Kidney epithelial cell (primary cell): ENCODE data around the gene SLC5A3. TPM values are rescaled to one million over a fixed set of nuclear protein-coding genes. Genes with fewer than 3 reads are reported as not detected.

Experiments
- DNase-seq: peaks from one replicate; pipeline ENCODE4 v3.0.0-alpha.2; 2010; ENCODE audit warnings: low read depth
- H3K27me3 ChIP-seq: 2 replicates; pipeline ENCODE4 v1.6.0; 2011; ENCODE audit warnings: low read length; ENCODE audit not compliant: control insufficient read depth, insufficient read depth
- H3K36me3 ChIP-seq: 2 replicates; pipeline ENCODE4 v1.5.1; 2011; ENCODE audit warnings: low read length; ENCODE audit not compliant: control insufficient read depth, insufficient read depth
- H3K4me3 ChIP-seq: 2 replicates; pipeline ENCODE4 v1.5.1; 2011; ENCODE audit warnings: low read depth, mild to moderate bottlenecking, control low read depth, low read length
- CTCF ChIP-seq: IDR thresholded peaks from 2 replicates; pipeline ENCODE4 v1.5.1; 2011; ENCODE audit warnings: mild to moderate bottlenecking, moderate library complexity, low read length, control low read depth, inconsistent platforms; ENCODE audit not compliant: insufficient read depth, poor library complexity, severe bottlenecking
- total RNA-seq: library from RNA; depleted of rRNA; stranded (reverse); fragments of >200 nt; gene quantifications from 2 replicates; pipeline ENCODE4 v1.2.3, GENCODE V29; 2015

SLC5A3 gene
- total RNA-seq, 1 donor from 2014 or later = 11.8 TPM

- H3K4me3 ChIP-seq = peak overlapping the region; percentile 90
- H3K27me3 ChIP-seq = no peaks in the 10 kb centered on the region
- H3K36me3 ChIP-seq = no peaks in the 10 kb centered on the region
- TF ChIP-seq CTCF = no peak
- no peak for DNase-seq
Observed at GRCh38 chr21:34073749-34074282, 438 bp downstream of the SLC5A3 start.

GRCh38 chr21:34074283-34075090, 1.1 kb downstream of the SLC5A3 start:
- Histone ChIP-seq H3K27me3 (no peaks in the 10 kb centered on the region), H3K36me3 (no peaks in the 10 kb centered on the region), H3K4me3 (peak overlapping the region; percentile 90)
- DNase-seq = no peak
- no peak for TF ChIP-seq CTCF

DNA sequence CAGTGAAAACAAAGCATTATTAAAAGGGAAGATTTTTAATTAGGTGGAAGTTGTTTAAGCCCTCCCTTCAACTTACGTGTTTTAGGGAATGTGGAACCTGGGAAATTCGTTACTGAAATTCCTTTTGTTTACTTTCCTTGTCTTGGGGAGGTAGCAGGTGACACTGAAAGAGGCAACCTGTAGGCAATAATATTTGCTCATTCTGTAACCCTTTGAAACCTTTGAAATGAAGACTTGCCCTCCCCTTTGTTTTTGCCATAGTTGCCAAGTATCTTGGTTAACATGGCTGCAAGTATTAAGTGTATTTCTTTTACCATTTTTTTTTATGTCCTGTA, 1.7 kb downstream of the SLC5A3 start:
- no peaks in the 10 kb centered on the region for H3K36me3 ChIP-seq
- peak overlapping the region; percentile 90 for H3K4me3 ChIP-seq
- TF ChIP-seq CTCF = no peak
- no peak for DNase-seq
- H3K27me3 ChIP-seq = no peaks in the 10 kb centered on the region

GRCh38 chr21:34075760-34076660, 2.6 kb downstream of the SLC5A3 start:
- H3K4me3 ChIP-seq = peak overlapping the region; percentile 90
- H3K27me3 ChIP-seq = no peaks in the 10 kb centered on the region
- TF ChIP-seq CTCF = no peak
- no peak for DNase-seq
- H3K36me3 ChIP-seq = no peaks in the 10 kb centered on the region

DNA sequence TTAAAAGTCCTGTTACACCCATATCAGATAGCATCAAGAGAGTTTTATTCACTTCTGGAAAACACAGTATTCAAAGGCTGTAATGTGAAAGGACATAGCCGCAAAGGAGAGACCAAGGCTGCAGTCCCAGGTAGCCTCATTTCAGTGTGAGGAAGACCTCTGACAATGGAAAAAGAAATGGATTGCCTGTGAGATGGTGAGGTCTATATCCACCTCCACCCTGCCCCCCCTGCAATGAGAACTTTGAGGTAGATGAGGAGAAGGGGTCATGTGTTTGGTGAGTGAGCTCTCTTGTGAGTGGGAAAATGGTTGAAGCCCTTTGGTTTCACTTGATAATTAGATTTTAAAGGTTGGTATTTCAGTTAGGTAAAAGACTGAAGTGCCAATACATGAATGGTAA, 3.5 kb downstream of the SLC5A3 start:
- Histone ChIP-seq H3K36me3 (no peaks in the 10 kb centered on the region), H3K4me3 (no peak overlapping the region), H3K27me3 (no peaks in the 10 kb centered on the region)
- DNase-seq = no peak
- TF ChIP-seq CTCF = no peak
